K562 (cell line): ENCODE data around the gene PSMG3. TPM values are rescaled to one million over a fixed set of nuclear protein-coding genes. Genes with fewer than 3 reads are reported as not detected.

Experiments
- ATAC-seq: fragments of 200-7000 bp; cut with Tn5 transposase; 3 replicates; pipeline ENCODE4 v1.9.1; 2020; ENCODE audit warnings: moderate library complexity
- BruUV-seq: library from RNA; stranded (reverse); fragments of 400-500 nt; replicated peaks from 2 replicates; lab custom pipeline; 2021; lab: Mats Ljungman, UMichigan
- CTCF ChIA-PET: fragments of 300-600 bp; formaldehyde crosslinking; extraction: SDS; loops from one replicate; lab custom pipeline; 2021; ENCODE audit warnings: low intra/inter-chr PET ratio; lab: Yijun Ruan, JAX
- POLR2A ChIA-PET: fragments of 300-600, 350-650 bp; sonication (Branson Sonifier 250); formaldehyde crosslinking; extraction: SDS; loops from one replicate; lab custom pipeline; 2021; ENCODE audit warnings: antibody characterized with exemption, inconsistent platforms; lab: Yijun Ruan, JAX
- DNase-seq, 4 experiments: peaks; one replicate each; pipeline versions ENCODE4 v3.0.0 to v3.0.0-alpha.2; 2011 to 2018; ENCODE audit warnings: low spot score in 3 of 4, mixed read lengths in 3 of 4; ENCODE audit errors: extremely low read depth in 1 of 4
- FAIRE-seq: peaks from 2 replicates; lab custom pipeline; 2011; peaks lifted over from hg19 to GRCh38; lab: Jason Lieb, UNC
- H2AFZ ChIP-seq: 2 replicates; pipeline ENCODE4 v1.6.0; 2011; ENCODE audit warnings: low read depth, low read length, control low read depth, inconsistent platforms
- H3K27ac ChIP-seq: fragments of 200-600 bp; 3 replicates; pipeline ENCODE4 v1.8.0; 2011; ENCODE audit warnings: low read depth, mild to moderate bottlenecking, control low read depth, inconsistent platforms, low read length, moderate library complexity, mixed read lengths; ENCODE audit errors: extremely low read depth
- H3K27me3 ChIP-seq, 2 experiments: fragments of 300-600 bp in 1 of 2; 2 replicates in 1 of 2; 3 replicates in 1 of 2; pipeline versions ENCODE4 v1.6.0 to v1.8.0; 2011; ENCODE audit warnings: inconsistent platforms in 2 of 2, low read length in 2 of 2, mild to moderate bottlenecking in 1 of 2, mixed read lengths in 1 of 2, moderate library complexity in 1 of 2; ENCODE audit not compliant: control insufficient read depth in 2 of 2, insufficient read depth in 2 of 2
- H3K36me3 ChIP-seq: fragments of 300-600 bp; 3 replicates; pipeline ENCODE4 v1.8.0; 2011; ENCODE audit warnings: mild to moderate bottlenecking, low read length, inconsistent platforms; ENCODE audit not compliant: control insufficient read depth, insufficient read depth
- H3K4me1 ChIP-seq, 2 experiments: fragments of 200-600 bp in 1 of 2; replicated peaks in 1 of 2; 2 replicates in 1 of 2; 3 replicates in 1 of 2; pipeline versions ENCODE4 v1.5.1 to v1.8.0; 2011; ENCODE audit warnings: inconsistent platforms in 2 of 2, low read length in 2 of 2, mild to moderate bottlenecking in 1 of 2, mixed read lengths in 1 of 2, moderate library complexity in 1 of 2; ENCODE audit not compliant: control insufficient read depth in 2 of 2, insufficient read depth in 2 of 2
- H3K4me2 ChIP-seq: 2 replicates; pipeline ENCODE4 v1.6.1; 2011; ENCODE audit warnings: low read length, control low read depth, inconsistent platforms, mixed read lengths; ENCODE audit not compliant: insufficient read depth
- H3K4me3 ChIP-seq: fragments of 200-600 bp; sonication (generic), shearing (Covaris generic); 2 replicates; pipeline ENCODE4 v1.5.1; 2016; ENCODE audit warnings: control low read depth, inconsistent platforms
- H3K79me2 ChIP-seq: fragments of 200-600 bp; 3 replicates; pipeline ENCODE4 v1.8.0; 2011; ENCODE audit warnings: low read length, inconsistent platforms; ENCODE audit not compliant: control insufficient read depth, insufficient read depth
- H3K9ac ChIP-seq, 2 experiments: 2 replicates each; pipeline versions ENCODE4 v1.6.0 to v1.6.1; 2011; ENCODE audit warnings: low read depth in 2 of 2, low read length in 2 of 2, control low read depth in 1 of 2, inconsistent platforms in 1 of 2, mild to moderate bottlenecking in 1 of 2, mixed read lengths in 1 of 2; ENCODE audit not compliant: insufficient read depth in 1 of 2
- H3K9me1 ChIP-seq: one replicate; pipeline ENCODE4 v1.6.0; 2011; ENCODE audit warnings: inconsistent platforms, mild to moderate bottlenecking, low read length, moderate library complexity; ENCODE audit not compliant: control insufficient read depth, insufficient read depth
- H3K9me3 ChIP-seq: replicated peaks from 2 replicates; pipeline ENCODE4 v1.5.1; 2011; ENCODE audit warnings: low read depth, low read length, inconsistent platforms; ENCODE audit not compliant: control insufficient read depth, insufficient read depth
- H4K20me1 ChIP-seq: replicated peaks from 2 replicates; pipeline ENCODE4 v1.6.1; 2011; ENCODE audit warnings: low read length, inconsistent platforms, mixed read lengths; ENCODE audit not compliant: control insufficient read depth, insufficient read depth
- EHMT2 ChIP-seq: fragments of 450-650 bp; IDR thresholded peaks from 2 replicates; pipeline ENCODE4 v1.6.1; 2018; ENCODE audit warnings: antibody characterized with exemption
- GATAD2B ChIP-seq: fragments of 450-650 bp; IDR thresholded peaks from 2 replicates; pipeline ENCODE4 v1.6.1; 2017; ENCODE audit warnings: mild to moderate bottlenecking, borderline replicate concordance
- KAT8 ChIP-seq: fragments of 450-650 bp; IDR thresholded peaks from 2 replicates; pipeline ENCODE4 v1.6.1; 2016; ENCODE audit warnings: low read depth, mild to moderate bottlenecking
- NR2F6 ChIP-seq: fragments of 450-650 bp; formaldehyde crosslinking; IDR thresholded peaks from 2 replicates; pipeline ENCODE4 v1.4.0; 2020; ENCODE audit warnings: mild to moderate bottlenecking
- PCBP2 ChIP-seq: fragments of 200-400 bp; formaldehyde crosslinking; IDR thresholded peaks from 2 replicates; pipeline ENCODE4 v1.6.1; 2018; ENCODE audit warnings: low read length, low read depth, mild to moderate bottlenecking, moderate library complexity; ENCODE audit not compliant: poor library complexity, severe bottlenecking
- THRAP3 ChIP-seq: fragments of 450-650 bp; IDR thresholded peaks from 2 replicates; pipeline ENCODE4 v1.6.1; 2016; ENCODE audit warnings: mild to moderate bottlenecking, inconsistent platforms, borderline replicate concordance
- WGBS: fragments of 100-300 bp; shearing (Covaris generic); methylation state at CpG from one replicate; pipeline ENCODE4 v1.1.6; 2016; ENCODE audit warnings: low coverage, mixed read lengths; ENCODE audit not compliant: insufficient coverage; ENCODE audit errors: missing lambda C conversion rate; 5-methylcytosine and 5-hydroxymethylcytosine counted together
- in situ Hi-C: fragments of 300-500 bp; cut with MboI; formaldehyde crosslinking; loops from 4 replicates; pipeline ENCODE4 v1.15.0; 2018; ENCODE audit warnings: inconsistent platforms, mixed read lengths
- intact Hi-C: fragments of 100-400 bp; cut with micrococcal nuclease; formaldehyde crosslinking; loops from 2 replicates; pipeline ENCODE4 v1.14.2; 2022
- polyA plus RNA-seq, 8 experiments: library from polyadenylated mRNA; depleted of rRNA in 4 of 8; stranded (reverse) in 5 of 8; unstranded in 3 of 8; fragments of >200 nt; fragmentation: Nextera tagmentation in 2 of 8; fragmentation: Illumina TruSeq in 1 of 8; extraction: Ambion mirVana in 2 of 8; extraction: Trizol in 1 of 8; gene quantifications; 2 replicates each; pipeline versions ENCODE4 v1.2.1 to v1.2.3, GENCODE V29; 2011 to 2014; ENCODE audit warnings: inconsistent platforms in 1 of 8, missing spikeins in 1 of 8
- total RNA-seq, 7 experiments: library from RNA; depleted of rRNA in 6 of 7; stranded (reverse); fragments of >200 nt in 6 of 7; fragmentation: Illumina TruSeq in 2 of 7; extraction: Trizol in 2 of 7; gene quantifications; 2 replicates each; pipeline versions ENCODE4 v1.2.1 to v1.2.3, GENCODE V29; 2011 to 2021; ENCODE audit warnings: low replicate concordance in 1 of 7
- TF ChIP-seq, protein P1 (sequence below): fragments of 250-450 bp; sonication (Bioruptor Pico); IDR thresholded peaks from 2 replicates; pipeline ENCODE4 v1.5.0; 2021
- TF ChIP-seq, protein P2 (sequence below): fragments of 450-650 bp; IDR thresholded peaks from 2 replicates; pipeline ENCODE4 v1.6.1; 2014; ENCODE audit warnings: low read depth, mild to moderate bottlenecking, moderate library complexity, borderline replicate concordance
- TF ChIP-seq, protein P3 (sequence below): fragments of 250-450 bp; sonication (Bioruptor Pico); IDR thresholded peaks from 2 replicates; pipeline ENCODE4 v1.5.0; 2021; ENCODE audit warnings: mild to moderate bottlenecking, borderline replicate concordance

The PSMG3 gene
- total and polyA plus RNA-seq, 9 of the 15 experiments (the other 6 are each of a cell fraction or from before 2014, with no cell fraction given) = 34.8 to 122 (median 80.1) TPM

GRCh38 chr7:1579481-1580421 lies 9.9 kb upstream of the PSMG3 start (continued):
- TF ChIP-seq, protein P1, sequence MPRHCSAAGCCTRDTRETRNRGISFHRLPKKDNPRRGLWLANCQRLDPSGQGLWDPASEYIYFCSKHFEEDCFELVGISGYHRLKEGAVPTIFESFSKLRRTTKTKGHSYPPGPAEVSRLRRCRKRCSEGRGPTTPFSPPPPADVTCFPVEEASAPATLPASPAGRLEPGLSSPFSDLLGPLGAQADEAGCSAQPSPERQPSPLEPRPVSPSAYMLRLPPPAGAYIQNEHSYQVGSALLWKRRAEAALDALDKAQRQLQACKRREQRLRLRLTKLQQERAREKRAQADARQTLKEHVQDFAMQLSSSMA = no peak

GRCh38 chr7:1578513-1578912 lies 8.7 kb upstream of the PSMG3 start:
- POLR2A ChIA-PET = no interaction called here
- in situ Hi-C loops = no loop called here
- H3K9me1 ChIP-seq = no peaks in the 10 kb centered on the region
- ATAC-seq (no peak), FAIRE-seq (no peak), DNase-seq (no peak)
- H3K4me1 ChIP-seq = peaks cover 9 to 22% of the 10 kb centered on the region in 2 experiments; a peak in 4 of 5 replicates
- H3K4me3 ChIP-seq = no peak overlapping the region
- no peak overlapping the region for H3K27ac ChIP-seq
- intact Hi-C loops = loop anchor here (2.0 to 10.0 kb wide), 3 partner anchors 180 to 770 kb away; no protein-coding TSS in a partner anchor
- no peak overlapping the region for H3K4me2 ChIP-seq
- 3% methylated on average over 6 of the region's 6 CpGs for WGBS
- no peaks in the 10 kb centered on the region for H3K9me3 ChIP-seq
- peaks cover 11 to 28% of the 10 kb centered on the region in 2 experiments; a peak in 4 of 5 replicates for H3K27me3 ChIP-seq
- H3K9ac ChIP-seq = no peak overlapping the region
- no peaks in the 10 kb centered on the region for H3K36me3 ChIP-seq
- no peak overlapping the region for H2AFZ ChIP-seq
- no peaks in the 10 kb centered on the region for H4K20me1 ChIP-seq
- CTCF ChIA-PET = interaction anchor here (1.4 kb wide), 1 partner anchor 890 kb away, joined by 9 read pairs; no protein-coding TSS in a partner anchor
- no TSS peak for BruUV-seq
- TF ChIP-seq PCBP2 (no peak), KAT8 (no peak), EHMT2 (0 out of 2 replicates have a peak, but pooled peaks have one; percentile 31), NR2F6 (CRISPR knock-in tag) (no peak), GATAD2B (no peak), THRAP3 (no peak)
- TF ChIP-seq, protein P2, sequence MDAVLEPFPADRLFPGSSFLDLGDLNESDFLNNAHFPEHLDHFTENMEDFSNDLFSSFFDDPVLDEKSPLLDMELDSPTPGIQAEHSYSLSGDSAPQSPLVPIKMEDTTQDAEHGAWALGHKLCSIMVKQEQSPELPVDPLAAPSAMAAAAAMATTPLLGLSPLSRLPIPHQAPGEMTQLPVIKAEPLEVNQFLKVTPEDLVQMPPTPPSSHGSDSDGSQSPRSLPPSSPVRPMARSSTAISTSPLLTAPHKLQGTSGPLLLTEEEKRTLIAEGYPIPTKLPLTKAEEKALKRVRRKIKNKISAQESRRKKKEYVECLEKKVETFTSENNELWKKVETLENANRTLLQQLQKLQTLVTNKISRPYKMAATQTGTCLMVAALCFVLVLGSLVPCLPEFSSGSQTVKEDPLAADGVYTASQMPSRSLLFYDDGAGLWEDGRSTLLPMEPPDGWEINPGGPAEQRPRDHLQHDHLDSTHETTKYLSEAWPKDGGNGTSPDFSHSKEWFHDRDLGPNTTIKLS = no peak
- TF ChIP-seq, protein P3, sequence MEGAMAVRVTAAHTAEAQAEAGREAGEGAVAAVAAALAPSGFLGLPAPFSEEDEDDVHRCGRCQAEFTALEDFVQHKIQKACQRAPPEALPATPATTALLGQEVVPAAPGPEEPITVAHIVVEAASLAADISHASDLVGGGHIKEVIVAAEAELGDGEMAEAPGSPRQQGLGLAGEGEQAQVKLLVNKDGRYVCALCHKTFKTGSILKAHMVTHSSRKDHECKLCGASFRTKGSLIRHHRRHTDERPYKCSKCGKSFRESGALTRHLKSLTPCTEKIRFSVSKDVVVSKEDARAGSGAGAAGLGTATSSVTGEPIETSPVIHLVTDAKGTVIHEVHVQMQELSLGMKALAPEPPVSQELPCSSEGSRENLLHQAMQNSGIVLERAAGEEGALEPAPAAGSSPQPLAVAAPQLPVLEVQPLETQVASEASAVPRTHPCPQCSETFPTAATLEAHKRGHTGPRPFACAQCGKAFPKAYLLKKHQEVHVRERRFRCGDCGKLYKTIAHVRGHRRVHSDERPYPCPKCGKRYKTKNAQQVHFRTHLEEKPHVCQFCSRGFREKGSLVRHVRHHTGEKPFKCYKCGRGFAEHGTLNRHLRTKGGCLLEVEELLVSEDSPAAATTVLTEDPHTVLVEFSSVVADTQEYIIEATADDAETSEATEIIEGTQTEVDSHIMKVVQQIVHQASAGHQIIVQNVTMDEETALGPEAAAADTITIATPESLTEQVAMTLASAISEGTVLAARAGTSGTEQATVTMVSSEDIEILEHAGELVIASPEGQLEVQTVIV (CRISPR knock-in tag) = no peak
- TF ChIP-seq, all 486 proteins: peak for 1
- H3K79me2 ChIP-seq = no peaks in the 10 kb centered on the region
